Measurements from ENCODE around the gene ANKRD1. TPM values are rescaled to one million over a fixed set of nuclear protein-coding genes. Genes with fewer than 3 reads are reported as not detected.

ANKRD1 gene
- total and polyA plus RNA-seq, 2 of the 8 experiments (the other 6 are each of a cell fraction or from before 2014, with no cell fraction given): 0.03 TPM; not detected in 1

- Histone ChIP-seq H4K5ac (ENCODE audit: insufficient read length, low read depth, low read length) (no peak overlapping the region), H2BK20ac (ENCODE audit: low read length) (no peak overlapping the region), H3K4me3 (ENCODE audit: extremely low read depth in 1 of 4, insufficient read depth in 2 of 4, low read depth in 3 of 4, low read length in 4 of 4) (no peak overlapping the region), H3K27me3 (replicated peaks in 1 of 4; ENCODE audit: control insufficient read depth in 3 of 4, extremely low read depth in 1 of 4, insufficient read depth in 3 of 4, low read length in 3 of 4) (peaks cover 0 to 26% (median 8%) of the 10 kb centered on the region in 4 experiments; a peak in 4 of 7 replicates), H3K4ac (replicated peaks; ENCODE audit: insufficient read length, low read depth, low read length) (no peak overlapping the region), H3K4me1 (replicated peaks in 1 of 4; ENCODE audit: control insufficient read depth in 3 of 4, insufficient read depth in 4 of 4, low read length in 3 of 4) (no peaks in the 10 kb centered on the region), H2BK15ac (ENCODE audit: low read length) (no peak overlapping the region), H4K91ac (replicated peaks; ENCODE audit: insufficient read length, low read length) (no peak overlapping the region), H3K9ac (replicated peaks in 1 of 4; ENCODE audit: extremely low read depth in 1 of 4, low read depth in 3 of 4, low read length in 3 of 4) (no peak overlapping the region), H3K79me1 (ENCODE audit: low read depth, low read length) (no peaks in the 10 kb centered on the region), H3K9me3 (ENCODE audit: insufficient read depth in 2 of 2, low read depth in 1 of 2, low read length in 1 of 2) (no peaks in the 10 kb centered on the region), H3K23ac (ENCODE audit: insufficient read length) (no peak overlapping the region), H4K20me1 (replicated peaks in 1 of 2; ENCODE audit: control insufficient read depth in 1 of 2, insufficient read depth in 2 of 2, low read length in 2 of 2) (no peaks in the 10 kb centered on the region), H3K23me2 (ENCODE audit: low read depth, low read length) (no peaks in the 10 kb centered on the region), H2BK5ac (ENCODE audit: low read depth, low read length) (no peak overlapping the region), H3K14ac (ENCODE audit: insufficient read length) (no peak overlapping the region), H3K27ac (ENCODE audit: low read depth, low read length) (no peak overlapping the region), H3K18ac (ENCODE audit: extremely low read depth, low read length) (no peak overlapping the region), H3K4me2 (ENCODE audit: insufficient read depth in 1 of 2, low read depth in 2 of 2, low read length in 2 of 2) (no peak overlapping the region), H2BK120ac (replicated peaks; ENCODE audit: low read depth, low read length) (no peak overlapping the region), H3K56ac (replicated peaks; ENCODE audit: insufficient read length, low read depth, low read length) (no peak overlapping the region), H2AK5ac (ENCODE audit: low read depth, low read length) (no peak overlapping the region), H4K8ac (ENCODE audit: extremely low read depth, insufficient read depth, low read length) (no peak overlapping the region), H3K36me3 (ENCODE audit: control insufficient read depth in 2 of 4, insufficient read depth in 4 of 4, low read length in 3 of 4) (no peaks in the 10 kb centered on the region), H2BK12ac (ENCODE audit: low read depth, low read length) (no peak overlapping the region), H2AFZ (ENCODE audit: low read length) (no peak overlapping the region), H3K79me2 (ENCODE audit: control insufficient read depth in 1 of 2, insufficient read depth in 2 of 2, low read length in 2 of 2) (no peaks in the 10 kb centered on the region)
- WGBS, 2 experiments (ENCODE audit: extremely low coverage in 1 of 2, insufficient coverage in 1 of 2, insufficient read length in 1 of 2, insufficient replicate concordance in 2 of 2, low coverage in 1 of 2, low lambda C conversion rate in 2 of 2, missing lambda C conversion rate in 1 of 2): 85% methylated on average over 2 of the region's 2 CpGs; no CpG with 5 or more reads in 1 of the 2 experiments
- ChIA-PET CTCF (ENCODE audit: partially characterized antibody) (interaction anchor here (2.0 to 4.9 kb wide), 3 partner anchors 39 to 56 kb away, joined by 7 to 40 read pairs (median 21); no protein-coding TSS in a partner anchor), POLR2A (ENCODE audit: partially characterized antibody) (no interaction called here)
- TF ChIP-seq RNF2 (IDR thresholded peaks at IDR 0.05; ENCODE audit: borderline replicate concordance, low read depth, low read length, missing control alignments, poor library complexity, severe bottlenecking) (no peak), TBP (IDR thresholded peaks at IDR 0.05; ENCODE audit: low read depth, low read length) (no peak), ATF2 (IDR thresholded peaks at IDR 0.05; ENCODE audit: low read length) (no peak), CEBPB (IDR thresholded peaks at IDR 0.05; ENCODE audit: low read depth, low read length) (no peak), ASH2L (IDR thresholded peaks at IDR 0.05; ENCODE audit: low read length) (no peak)
- DNase-seq (ENCODE audit: low read depth in 1 of 2, low spot score in 2 of 2) (no peak), FAIRE-seq (no peak)
Observed at GRCh38 chr10:90965720-90966119, 44.8 kb upstream of the ANKRD1 start.
